B cell (primary cell): Measurements from ENCODE around the gene ITGB1BP2. TPM values are rescaled to one million over a fixed set of nuclear protein-coding genes. Genes with fewer than 3 reads are reported as not detected.

ENCODE experiments used
- ATAC-seq: fragments of 200-7000 bp; cut with Tn5 transposase; one replicate; pipeline ENCODE4 v1.10.0; 2021; ENCODE audit warnings: low read depth, mild to moderate bottlenecking, moderate number of reproducible peaks, moderate library complexity
- CTCF ChIA-PET: fragments of 350-600 bp; sonication (Branson Sonifier 250); formaldehyde crosslinking; loops from one replicate; lab custom pipeline; 2021; ENCODE audit warnings: antibody characterized with exemption, inconsistent platforms; lab: Charles Lee
- POLR2A ChIA-PET: fragments of 350-600 bp; sonication (Branson Sonifier 250); formaldehyde crosslinking; loops from one replicate; lab custom pipeline; 2021; ENCODE audit warnings: antibody characterized with exemption; lab: Charles Lee
- DNase-seq: peaks from one replicate; pipeline ENCODE4 v3.0.0; 2013
- H2AFZ ChIP-seq: 2 replicates; pipeline ENCODE4 v1.6.1; 2012; ENCODE audit warnings: mild to moderate bottlenecking, low read depth, low read length; ENCODE audit not compliant: insufficient read depth, poor library complexity, severe bottlenecking
- H3K27ac ChIP-seq, 2 donors: 1 replicate in 1 of 2; 2 replicates in 1 of 2; pipeline ENCODE4 v1.5.1; 2012 to 2013; ENCODE audit warnings: low read length in 2 of 2, mild to moderate bottlenecking in 2 of 2, moderate library complexity in 1 of 2
- H3K27me3 ChIP-seq, 4 experiments: fragments of 200-600 bp in 1 of 4; sonication (generic) in 1 of 4; replicated peaks in 1 of 4; 1 replicate in 2 of 4; 2 replicates in 2 of 4; pipeline versions ENCODE4 v1.6.1 to v1.7.0; 2013 to 2016; ENCODE audit warnings: low read length in 3 of 4, mild to moderate bottlenecking in 2 of 4, mixed read lengths in 1 of 4, moderate library complexity in 1 of 4; ENCODE audit not compliant: insufficient read depth in 4 of 4, control insufficient read depth in 3 of 4; ENCODE audit errors: control extremely low read depth in 1 of 4
- H3K36me3 ChIP-seq, 2 experiments: replicated peaks in 1 of 2; 1 replicate in 1 of 2; 2 replicates in 1 of 2; pipeline versions ENCODE4 v1.6.1 to v1.7.1; 2013; ENCODE audit warnings: low read length in 1 of 2; ENCODE audit not compliant: insufficient read depth in 2 of 2, control insufficient read depth in 1 of 2; ENCODE audit errors: control extremely low read depth in 1 of 2, extremely low read depth in 1 of 2
- H3K4me1 ChIP-seq, 2 donors: fragments of 200-600 bp in 1 of 2; sonication (generic) in 1 of 2; 1 replicate in 1 of 2; 2 replicates in 1 of 2; pipeline versions ENCODE4 v1.5.1 to v1.6.1; 2013 to 2017; ENCODE audit warnings: low read length in 2 of 2; ENCODE audit not compliant: control insufficient read depth in 2 of 2, insufficient read depth in 2 of 2
- H3K4me2 ChIP-seq: replicated peaks from 2 replicates; pipeline ENCODE3; 2012; ENCODE audit warnings: mild to moderate bottlenecking, low read depth, low read length; ENCODE audit not compliant: poor library complexity, severe bottlenecking
- H3K4me3 ChIP-seq, 5 experiments: fragments of 200-600 bp in 1 of 5; sonication (generic) in 1 of 5; 1 replicate in 3 of 5; 2 replicates in 2 of 5; pipeline versions ENCODE4 v1.5.1 to v1.7.0; 2011 to 2016; ENCODE audit warnings: low read length in 4 of 5, mild to moderate bottlenecking in 4 of 5, low read depth in 2 of 5, control low read depth in 1 of 5, moderate library complexity in 1 of 5; ENCODE audit not compliant: insufficient read depth in 1 of 5; ENCODE audit errors: control extremely low read depth in 1 of 5, extremely low read depth in 1 of 5
- H3K79me2 ChIP-seq: fragments of 200-600 bp; sonication (generic); one replicate; pipeline ENCODE4 v1.6.0; 2016; ENCODE audit warnings: low read length; ENCODE audit not compliant: control insufficient read depth, insufficient read depth
- H3K9ac ChIP-seq: fragments of 200-600 bp; sonication (generic); 2 replicates; pipeline ENCODE4 v1.6.1; 2017; ENCODE audit warnings: mild to moderate bottlenecking, low read length, moderate library complexity
- H3K9me3 ChIP-seq, 3 donors: one replicate each; pipeline versions ENCODE4 v1.6.1 to v1.7.1; 2013; ENCODE audit warnings: low read length in 2 of 3; ENCODE audit not compliant: control insufficient read depth in 2 of 3, insufficient read depth in 1 of 3; ENCODE audit errors: control extremely low read depth in 1 of 3
- H4K20me1 ChIP-seq: 2 replicates; pipeline ENCODE4 v1.6.0; 2012; ENCODE audit warnings: mild to moderate bottlenecking, low read length; ENCODE audit not compliant: insufficient read depth, control insufficient read depth, poor library complexity, severe bottlenecking
- H3K27ac Mint-ChIP-seq: one replicate; pipeline ENCODE4 v1.8.0; 2021; ENCODE audit warnings: mixed read lengths
- H3K27me3 Mint-ChIP-seq: one replicate; pipeline ENCODE4 v1.8.0; 2021; ENCODE audit warnings: mixed read lengths
- H3K4me1 Mint-ChIP-seq: one replicate; pipeline ENCODE4 v1.8.0; 2021; ENCODE audit warnings: mixed read lengths
- H3K4me3 Mint-ChIP-seq: one replicate; pipeline ENCODE4 v1.8.0; 2021; ENCODE audit warnings: mixed read lengths
- H3K9me3 Mint-ChIP-seq: one replicate; pipeline ENCODE4 v1.8.0; 2022; ENCODE audit warnings: mixed read lengths; ENCODE audit not compliant: insufficient read depth
- CTCF ChIP-seq: fragments of 200-600 bp; IDR thresholded peaks from one replicate; pipeline ENCODE4 v1.8.0; 2022; ENCODE audit warnings: antibody characterized with exemption, mild to moderate bottlenecking
- EZH2 ChIP-seq: IDR thresholded peaks from 2 replicates; pipeline ENCODE4 v1.6.1; 2012; ENCODE audit warnings: borderline replicate concordance, low read depth, mild to moderate bottlenecking, moderate library complexity, low read length; ENCODE audit not compliant: insufficient read depth, poor library complexity, severe bottlenecking
- WGBS: methylation state at CpG from one replicate; pipeline ENCODE4 v1.1.5; 2013; ENCODE audit warnings: missing lambda C conversion rate; ENCODE audit not compliant: insufficient coverage; 5-methylcytosine and 5-hydroxymethylcytosine counted together
- intact Hi-C: fragments of 100-400 bp; cut with micrococcal nuclease; formaldehyde crosslinking; loops from one replicate; pipeline ENCODE4 v1.10.0; 2022
- polyA plus RNA-seq: library from polyadenylated mRNA; depleted of rRNA; stranded (reverse); fragments of >200 nt; gene quantifications from 2 replicates; pipeline ENCODE4 v1.2.3, GENCODE V29; 2012
- total RNA-seq, 2 donors: library from RNA; stranded (reverse); fragments of 120-200 nt in 1 of 2; gene quantifications; 1 replicate in 1 of 2; 2 replicates in 1 of 2; pipeline versions ENCODE4 v1.2.3 to v1.2.4, GENCODE V29; 2013 to 2022

ITGB1BP2 gene
- total and polyA plus RNA-seq, 2 donors (not counting 1 experiment from before 2014, with no cell fraction given) = 2.2 to 3.7 TPM

GRCh38 chrX:71253253-71254091, 48.1 kb upstream of the ITGB1BP2 start:
- H3K4me3 Mint-ChIP-seq = peak overlapping the region; percentile 88
- peak overlapping the region; percentile 89 for H3K27ac Mint-ChIP-seq
- Histone ChIP-seq H2AFZ (peak overlapping the region; percentile 82), H3K27me3 (no peaks in the 10 kb centered on the region), H3K4me3 (peak overlapping the region; percentile 54 to 84 (median 80)), H3K4me1 (peaks cover 15 to 22% of the 10 kb centered on the region in 2 donors), H3K4me2 (peak overlapping the region; percentile 84), H3K9ac (peak overlapping the region; percentile 76), H3K79me2 (peaks cover 8% of the 10 kb centered on the region), H4K20me1 (no peaks in the 10 kb centered on the region), H3K27ac (peak overlapping the region in 1 of 2 donors; percentile 84), H3K9me3 (no peaks in the 10 kb centered on the region), H3K36me3 (peaks cover 0 to 4% of the 10 kb centered on the region in 2 experiments)
- no peaks in the 10 kb centered on the region for H3K27me3 Mint-ChIP-seq
- no peak for ATAC-seq
- H3K4me1 Mint-ChIP-seq = peaks cover 23% of the 10 kb centered on the region
- DNase-seq = peak; percentile 32
- POLR2A ChIA-PET = interaction anchor here (0.6 to 3.1 kb wide), 7 partner anchors 30 to 113 kb away, joined by 3 to 43 read pairs (median 7); partner anchors contain the start of genes NLGN3, NONO and TAF1
- no peaks in the 10 kb centered on the region for H3K9me3 Mint-ChIP-seq
- 0% methylated on average over 3 of the region's 35 CpGs for WGBS
- TF ChIP-seq EZH2 = no peak
- TF ChIP-seq CTCF = peak; percentile 32
- intact Hi-C loops = loop anchor here (1.0 to 10.0 kb wide), 7 partner anchors 30 to 281 kb away; partner anchors contain the start of genes FOXO4, IL2RG, NONO and OGT
- CTCF ChIA-PET = interaction anchor here (1.0 to 2.5 kb wide), 3 partner anchors 30 to 74 kb away, joined by 3 to 14 read pairs (median 4); partner anchors contain the start of gene NONO
